PFSK-1 (cell line): ENCODE results near the gene ARL10.

Experiments
- FOXP2 ChIP-seq: optimal IDR thresholded peaks from 2 replicates; pipeline ENCODE3; 2011; ENCODE audit warnings: borderline replicate concordance, control low read depth, inconsistent platforms; ENCODE audit not compliant: insufficient read depth; ENCODE audit errors: extremely low read length, extremely low read depth
- POLR2AphosphoS5 ChIP-seq: IDR thresholded peaks from 2 replicates; pipeline ENCODE4 v1.6.1; 2012; ENCODE audit warnings: low read depth, mild to moderate bottlenecking, control low read depth, low read length, moderate library complexity
- REST ChIP-seq, 2 experiments: IDR thresholded peaks; 2 replicates each; pipeline versions ENCODE4 v1.6.1 to v1.8.0; 2011 to 2012; ENCODE audit warnings: low read depth in 2 of 2, low read length in 2 of 2, control low read depth in 1 of 2, inconsistent platforms in 1 of 2, mild to moderate bottlenecking in 1 of 2, moderate library complexity in 1 of 2; ENCODE audit not compliant: insufficient read depth in 1 of 2
- SIN3A ChIP-seq: IDR thresholded peaks from 2 replicates; pipeline ENCODE4 v1.6.1; 2012; ENCODE audit warnings: mild to moderate bottlenecking, low read length, moderate library complexity, borderline replicate concordance; ENCODE audit not compliant: insufficient read depth
- TAF1 ChIP-seq: IDR thresholded peaks from 2 replicates; pipeline ENCODE4 v1.6.1; 2012; ENCODE audit warnings: low read length, control low read depth, borderline replicate concordance; ENCODE audit not compliant: insufficient read depth

The ARL10 gene

GRCh38 chr5:176386491-176386890 is 21.2 kb downstream of the ARL10 start:
- no peak for TF ChIP-seq SIN3A
- TF ChIP-seq POLR2AphosphoS5, result no peak
- no peak for TF ChIP-seq REST (IDR thresholded peaks at IDR 0.05; ENCODE audit: insufficient read depth in 1 of 2, low read depth in 2 of 2, low read length in 2 of 2)

GRCh38 chr5:176387384-176387925 is 22.2 kb downstream of the ARL10 start:
- TF ChIP-seq REST (IDR thresholded peaks at IDR 0.05; ENCODE audit: insufficient read depth in 1 of 2, low read depth in 2 of 2, low read length in 2 of 2) (no peak), SIN3A (no peak), POLR2AphosphoS5 (no peak)

- no peak for TF ChIP-seq FOXP2
- TF ChIP-seq POLR2AphosphoS5, result no peak
- no peak for TF ChIP-seq REST (IDR thresholded peaks at IDR 0.05; ENCODE audit: insufficient read depth in 1 of 2, low read depth in 2 of 2, low read length in 2 of 2)
- TF ChIP-seq SIN3A, result no peak
- TF ChIP-seq TAF1, result no peak
These were observed 22.7 kb downstream of the ARL10 start for GRCh38 chr5:176388003-176388443.

GRCh38 chr5:176388444-176389134 is 23.3 kb downstream of the ARL10 start, which contains the start of the genes HIGD2A and NOP16:
HIGD2A (plus strand) TSS chr5:176388751; CDS start chr5:176388820, 69 bp downstream.
NOP16 (minus strand) TSS chr5:176388598; CDS start chr5:176388539, 59 bp downstream.
- TF ChIP-seq POLR2AphosphoS5 (peak; percentile 52), REST (IDR thresholded peaks at IDR 0.05; ENCODE audit: insufficient read depth in 1 of 2, low read depth in 2 of 2, low read length in 2 of 2) (no peak; a peak in 1 of 4 replicates), TAF1 (peak; percentile 73; the same call in 1 of the 2 replicates), SIN3A (peak; percentile 93)
